ENCODE data around the gene ZNF780B. TPM values are rescaled to one million over a fixed set of nuclear protein-coding genes. Genes with fewer than 3 reads are reported as not detected.

The ZNF780B gene
- total RNA-seq, 4 donors from 2014 or later: 14.6 to 33.9 (median 17.0) TPM

DNA sequence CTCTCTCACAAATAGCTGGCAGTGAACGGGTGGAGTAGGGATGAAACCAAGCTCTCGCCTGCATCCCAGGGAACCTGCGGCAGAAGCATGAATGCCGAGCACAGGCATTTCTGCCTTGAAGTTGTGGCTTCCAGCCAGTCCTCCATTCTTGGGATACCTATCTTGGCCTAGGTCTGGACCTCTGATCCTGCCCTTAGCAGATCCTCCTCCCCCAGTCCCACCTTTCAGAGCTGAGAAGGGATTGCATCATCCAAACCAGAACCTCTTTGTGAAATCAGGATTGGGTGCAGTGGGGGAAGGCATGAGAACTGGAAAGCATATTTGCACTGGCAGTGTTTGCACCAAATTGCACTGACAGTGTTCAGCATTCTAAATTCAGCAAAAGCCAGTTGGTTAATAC is 28.9 kb upstream of the ZNF780B start:
- no peak overlapping the region for H3K27ac ChIP-seq
- TF ChIP-seq EP300 (IDR thresholded peaks at IDR 0.05): no peak
- no peak for TF ChIP-seq POLR2A (IDR thresholded peaks at IDR 0.05)
- TF ChIP-seq, protein P1, sequence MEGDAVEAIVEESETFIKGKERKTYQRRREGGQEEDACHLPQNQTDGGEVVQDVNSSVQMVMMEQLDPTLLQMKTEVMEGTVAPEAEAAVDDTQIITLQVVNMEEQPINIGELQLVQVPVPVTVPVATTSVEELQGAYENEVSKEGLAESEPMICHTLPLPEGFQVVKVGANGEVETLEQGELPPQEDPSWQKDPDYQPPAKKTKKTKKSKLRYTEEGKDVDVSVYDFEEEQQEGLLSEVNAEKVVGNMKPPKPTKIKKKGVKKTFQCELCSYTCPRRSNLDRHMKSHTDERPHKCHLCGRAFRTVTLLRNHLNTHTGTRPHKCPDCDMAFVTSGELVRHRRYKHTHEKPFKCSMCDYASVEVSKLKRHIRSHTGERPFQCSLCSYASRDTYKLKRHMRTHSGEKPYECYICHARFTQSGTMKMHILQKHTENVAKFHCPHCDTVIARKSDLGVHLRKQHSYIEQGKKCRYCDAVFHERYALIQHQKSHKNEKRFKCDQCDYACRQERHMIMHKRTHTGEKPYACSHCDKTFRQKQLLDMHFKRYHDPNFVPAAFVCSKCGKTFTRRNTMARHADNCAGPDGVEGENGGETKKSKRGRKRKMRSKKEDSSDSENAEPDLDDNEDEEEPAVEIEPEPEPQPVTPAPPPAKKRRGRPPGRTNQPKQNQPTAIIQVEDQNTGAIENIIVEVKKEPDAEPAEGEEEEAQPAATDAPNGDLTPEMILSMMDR (IDR thresholded peaks at IDR 0.05): no peak
- peaks cover 0 to 12% (median 4%) of the 10 kb centered on the region in 4 donors for H3K4me1 ChIP-seq
- 62 to 67% methylated on average over 4 of the region's 4 CpGs for WGBS, 2 donors
- peaks cover 0 to 63% (median 18%) of the 10 kb centered on the region in 3 donors for H3K36me3 ChIP-seq
- no peak overlapping the region for H3K4me3 ChIP-seq
- no peaks in the 10 kb centered on the region for H3K27me3 ChIP-seq
- no peak for DNase-seq (ENCODE audit: low spot score in 2 of 2)
- H3K9me3 ChIP-seq: peaks cover 0 to 13% (median 2%) of the 10 kb centered on the region in 4 donors

DNA sequence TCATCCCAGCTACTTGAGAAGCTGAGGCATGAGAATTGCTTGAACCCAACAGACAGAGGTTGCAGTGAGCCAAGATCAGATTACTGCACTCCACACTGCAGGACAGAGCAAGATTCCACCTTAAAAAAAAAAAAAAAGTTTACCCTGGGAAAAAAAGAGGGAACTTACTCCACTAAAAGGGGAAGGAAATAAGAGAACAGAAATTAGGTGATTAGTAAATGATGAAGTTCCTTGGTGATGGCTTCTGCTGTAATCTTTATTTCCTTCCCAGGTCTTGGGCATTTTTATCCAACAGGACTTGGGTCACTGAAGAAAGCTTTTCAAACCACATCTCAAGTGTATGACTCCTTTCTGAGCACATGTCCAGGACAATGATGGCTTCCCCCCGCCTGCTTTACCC is 25.4 kb upstream of the ZNF780B start:
- H3K4me3 ChIP-seq: no peak overlapping the region
- H3K27me3 ChIP-seq: no peaks in the 10 kb centered on the region
- H3K9me3 ChIP-seq: peaks cover 0 to 39% (median 12%) of the 10 kb centered on the region in 4 donors
- H3K4me1 ChIP-seq: no peaks in the 10 kb centered on the region
- DNase-seq (ENCODE audit: low spot score in 2 of 2): no peak
- H3K27ac ChIP-seq: no peak overlapping the region
- TF ChIP-seq, protein P1 (IDR thresholded peaks at IDR 0.05): no peak
- TF ChIP-seq POLR2A (IDR thresholded peaks at IDR 0.05): no peak
- no peak for TF ChIP-seq EP300 (IDR thresholded peaks at IDR 0.05)
- 97 to 100% methylated on average over 1 of the region's 1 CpG for WGBS, 2 donors
- peaks cover 0 to 94% (median 36%) of the 10 kb centered on the region in 3 donors for H3K36me3 ChIP-seq

DNA sequence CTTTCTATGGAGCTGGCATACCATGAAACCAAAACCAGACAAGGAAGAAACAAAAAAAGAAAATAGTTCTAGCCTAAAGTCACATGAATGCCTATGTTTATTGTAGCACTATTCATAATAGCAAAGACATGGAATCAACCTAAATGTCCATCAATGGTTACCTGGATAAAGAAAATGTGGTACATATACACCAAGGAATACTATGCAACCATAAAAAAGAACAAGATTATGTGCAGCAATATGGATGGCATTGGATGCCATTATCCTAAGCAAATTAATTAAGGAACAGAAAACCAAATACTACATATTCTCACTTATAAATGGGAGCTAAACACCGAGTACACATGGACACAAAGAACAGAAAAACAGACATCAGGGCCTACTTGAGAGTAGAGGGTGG is 24.3 kb upstream of the ZNF780B start:
- Histone ChIP-seq H3K4me3 (no peak overlapping the region), H3K36me3 (peaks cover 0 to 100% (median 44%) of the 10 kb centered on the region in 3 donors), H3K4me1 (no peaks in the 10 kb centered on the region), H3K27me3 (no peaks in the 10 kb centered on the region), H3K9me3 (peaks cover 0 to 48% (median 12%) of the 10 kb centered on the region in 4 donors), H3K27ac (no peak overlapping the region)
- DNase-seq (ENCODE audit: low spot score in 2 of 2): no peak
- TF ChIP-seq, protein P1 (IDR thresholded peaks at IDR 0.05): no peak
- TF ChIP-seq POLR2A (IDR thresholded peaks at IDR 0.05) (no peak), EP300 (IDR thresholded peaks at IDR 0.05) (no peak)
- 96 to 97% methylated on average over 1 of the region's 1 CpG for WGBS, 2 donors

GRCh38 chr19:40078377-40078776 is 22.3 kb upstream of the ZNF780B start:
- no peaks in the 10 kb centered on the region for H3K27me3 ChIP-seq
- no peak for DNase-seq (ENCODE audit: low spot score in 2 of 2)
- WGBS, 2 donors: 88 to 100% methylated on average over 1 of the region's 1 CpG
- H3K36me3 ChIP-seq: peaks cover 5 to 100% (median 54%) of the 10 kb centered on the region in 3 donors
- H3K9me3 ChIP-seq: peaks cover 0 to 67% (median 17%) of the 10 kb centered on the region in 4 donors
- H3K27ac ChIP-seq: no peak overlapping the region
- no peak overlapping the region for H3K4me3 ChIP-seq
- TF ChIP-seq, protein P1 (IDR thresholded peaks at IDR 0.05): no peak
- TF ChIP-seq EP300 (IDR thresholded peaks at IDR 0.05): no peak
- TF ChIP-seq POLR2A (IDR thresholded peaks at IDR 0.05): no peak
- no peaks in the 10 kb centered on the region for H3K4me1 ChIP-seq

- H3K9me3 ChIP-seq: peaks cover 0 to 52% (median 5%) of the 10 kb centered on the region in 4 donors
- TF ChIP-seq, protein P1 (IDR thresholded peaks at IDR 0.05): no peak
- TF ChIP-seq EP300 (IDR thresholded peaks at IDR 0.05) (no peak), POLR2A (IDR thresholded peaks at IDR 0.05) (no peak)
- 91 to 97% methylated on average over 1 of the region's 1 CpG for WGBS, 2 donors
These were observed 14.0 kb upstream of the ZNF780B start for GRCh38 chr19:40070058-40070457.

More at GRCh38 chr19:40070058-40070457, 14.0 kb upstream of the ZNF780B start:
- Histone ChIP-seq H3K36me3 (peaks cover 5 to 48% (median 8%) of the 10 kb centered on the region in 3 donors), H3K4me3 (no peak overlapping the region), H3K27me3 (no peaks in the 10 kb centered on the region), H3K27ac (no peak overlapping the region), H3K4me1 (no peaks in the 10 kb centered on the region)
- no peak for DNase-seq (ENCODE audit: low spot score in 2 of 2)
